Measurements from ENCODE around the gene CGNL1.

CGNL1 gene

DNA sequence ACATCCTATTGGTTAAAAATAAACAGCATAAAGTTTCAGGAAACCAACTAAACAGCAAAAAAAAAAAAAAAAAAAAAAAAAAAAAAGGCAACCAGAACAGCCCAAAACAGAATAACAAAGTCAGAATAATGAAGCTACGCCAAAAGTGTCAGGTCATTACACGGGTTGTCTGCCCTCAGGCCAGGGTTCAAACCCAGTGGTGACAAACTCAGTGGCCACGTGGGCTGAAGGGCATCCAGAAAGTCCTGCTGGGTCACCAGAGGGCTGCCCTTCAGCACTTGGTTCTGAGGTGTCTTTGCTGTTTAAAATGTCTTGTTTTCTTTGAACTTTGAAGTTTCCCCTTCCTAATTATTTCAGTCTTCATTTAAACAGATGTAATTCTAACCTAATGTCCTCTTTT, 61.3 kb downstream of the CGNL1 start:
- Histone ChIP-seq H3K27ac (ENCODE audit: low read length) (no peak overlapping the region), H3K27me3 (replicated peaks; ENCODE audit: insufficient read depth, low read length) (no peaks in the 10 kb centered on the region), H4K20me1 (ENCODE audit: insufficient read depth, low read length) (no peaks in the 10 kb centered on the region), H3K4me1 (ENCODE audit: low read length) (no peaks in the 10 kb centered on the region), H3K9ac (ENCODE audit: low read length) (no peak overlapping the region), H3F3A (ENCODE audit: insufficient read depth, low read length) (no peaks in the 10 kb centered on the region), H3K4me2 (ENCODE audit: low read depth, low read length) (no peak overlapping the region), H3K79me2 (ENCODE audit: low read length) (no peaks in the 10 kb centered on the region), H3K36me3 (replicated peaks; ENCODE audit: insufficient read depth, low read length) (no peaks in the 10 kb centered on the region), H3K9me2 (replicated peaks; ENCODE audit: insufficient read depth, low read length) (no peaks in the 10 kb centered on the region), H3K4me3 (ENCODE audit: low read length) (no peak overlapping the region), H3K9me3 (replicated peaks; ENCODE audit: insufficient read depth, low read length) (no peaks in the 10 kb centered on the region), H2AFZ (ENCODE audit: low read length) (no peak overlapping the region)
- no peak for TF ChIP-seq EZH2phosphoT487 (IDR thresholded peaks at IDR 0.05; ENCODE audit: low read length)
- no peak for DNase-seq

DNA sequence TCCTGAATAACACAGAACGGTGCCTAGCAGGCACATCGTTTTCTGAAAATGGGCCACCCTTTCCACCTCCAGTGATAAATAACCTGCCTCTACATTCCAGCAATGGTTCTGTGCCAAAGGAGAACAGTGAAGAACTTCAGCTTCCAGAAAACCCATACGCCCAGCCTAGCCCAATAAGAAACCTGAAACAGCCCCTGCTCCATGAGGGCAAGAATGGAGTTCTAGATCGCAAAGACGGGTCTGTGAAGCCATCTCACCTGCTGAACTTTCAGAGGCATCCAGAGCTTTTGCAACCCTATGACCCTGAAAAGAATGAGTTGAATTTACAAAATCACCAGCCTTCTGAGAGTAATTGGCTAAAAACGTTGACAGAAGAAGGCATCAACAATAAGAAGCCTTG, 61.9 kb downstream of the CGNL1 start:
- H3K27ac ChIP-seq (ENCODE audit: low read length) = no peak overlapping the region
- no peaks in the 10 kb centered on the region for H3F3A ChIP-seq (ENCODE audit: insufficient read depth, low read length)
- no peak for DNase-seq
- no peaks in the 10 kb centered on the region for H3K9me3 ChIP-seq (replicated peaks; ENCODE audit: insufficient read depth, low read length)
- no peaks in the 10 kb centered on the region for H3K36me3 ChIP-seq (replicated peaks; ENCODE audit: insufficient read depth, low read length)
- no peaks in the 10 kb centered on the region for H3K9me2 ChIP-seq (replicated peaks; ENCODE audit: insufficient read depth, low read length)
- H3K4me1 ChIP-seq (ENCODE audit: low read length) = no peaks in the 10 kb centered on the region
- H3K9ac ChIP-seq (ENCODE audit: low read length) = no peak overlapping the region
- no peaks in the 10 kb centered on the region for H3K27me3 ChIP-seq (replicated peaks; ENCODE audit: insufficient read depth, low read length)
- no peaks in the 10 kb centered on the region for H3K79me2 ChIP-seq (ENCODE audit: low read length)
- H3K4me2 ChIP-seq (ENCODE audit: low read depth, low read length) = no peak overlapping the region
- H4K20me1 ChIP-seq (ENCODE audit: insufficient read depth, low read length) = no peaks in the 10 kb centered on the region
- no peak overlapping the region for H2AFZ ChIP-seq (ENCODE audit: low read length)
- TF ChIP-seq EZH2phosphoT487 (IDR thresholded peaks at IDR 0.05; ENCODE audit: low read length) = no peak
- TF ChIP-seq, protein P1, sequence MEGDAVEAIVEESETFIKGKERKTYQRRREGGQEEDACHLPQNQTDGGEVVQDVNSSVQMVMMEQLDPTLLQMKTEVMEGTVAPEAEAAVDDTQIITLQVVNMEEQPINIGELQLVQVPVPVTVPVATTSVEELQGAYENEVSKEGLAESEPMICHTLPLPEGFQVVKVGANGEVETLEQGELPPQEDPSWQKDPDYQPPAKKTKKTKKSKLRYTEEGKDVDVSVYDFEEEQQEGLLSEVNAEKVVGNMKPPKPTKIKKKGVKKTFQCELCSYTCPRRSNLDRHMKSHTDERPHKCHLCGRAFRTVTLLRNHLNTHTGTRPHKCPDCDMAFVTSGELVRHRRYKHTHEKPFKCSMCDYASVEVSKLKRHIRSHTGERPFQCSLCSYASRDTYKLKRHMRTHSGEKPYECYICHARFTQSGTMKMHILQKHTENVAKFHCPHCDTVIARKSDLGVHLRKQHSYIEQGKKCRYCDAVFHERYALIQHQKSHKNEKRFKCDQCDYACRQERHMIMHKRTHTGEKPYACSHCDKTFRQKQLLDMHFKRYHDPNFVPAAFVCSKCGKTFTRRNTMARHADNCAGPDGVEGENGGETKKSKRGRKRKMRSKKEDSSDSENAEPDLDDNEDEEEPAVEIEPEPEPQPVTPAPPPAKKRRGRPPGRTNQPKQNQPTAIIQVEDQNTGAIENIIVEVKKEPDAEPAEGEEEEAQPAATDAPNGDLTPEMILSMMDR (IDR thresholded peaks at IDR 0.05; ENCODE audit: low read length) = no peak
- TF ChIP-seq EZH2 (optimal IDR thresholded peaks at IDR 0.05; ENCODE audit: low read depth, low read length) = no peak
- H3K4me3 ChIP-seq (ENCODE audit: low read length) = no peak overlapping the region

DNA sequence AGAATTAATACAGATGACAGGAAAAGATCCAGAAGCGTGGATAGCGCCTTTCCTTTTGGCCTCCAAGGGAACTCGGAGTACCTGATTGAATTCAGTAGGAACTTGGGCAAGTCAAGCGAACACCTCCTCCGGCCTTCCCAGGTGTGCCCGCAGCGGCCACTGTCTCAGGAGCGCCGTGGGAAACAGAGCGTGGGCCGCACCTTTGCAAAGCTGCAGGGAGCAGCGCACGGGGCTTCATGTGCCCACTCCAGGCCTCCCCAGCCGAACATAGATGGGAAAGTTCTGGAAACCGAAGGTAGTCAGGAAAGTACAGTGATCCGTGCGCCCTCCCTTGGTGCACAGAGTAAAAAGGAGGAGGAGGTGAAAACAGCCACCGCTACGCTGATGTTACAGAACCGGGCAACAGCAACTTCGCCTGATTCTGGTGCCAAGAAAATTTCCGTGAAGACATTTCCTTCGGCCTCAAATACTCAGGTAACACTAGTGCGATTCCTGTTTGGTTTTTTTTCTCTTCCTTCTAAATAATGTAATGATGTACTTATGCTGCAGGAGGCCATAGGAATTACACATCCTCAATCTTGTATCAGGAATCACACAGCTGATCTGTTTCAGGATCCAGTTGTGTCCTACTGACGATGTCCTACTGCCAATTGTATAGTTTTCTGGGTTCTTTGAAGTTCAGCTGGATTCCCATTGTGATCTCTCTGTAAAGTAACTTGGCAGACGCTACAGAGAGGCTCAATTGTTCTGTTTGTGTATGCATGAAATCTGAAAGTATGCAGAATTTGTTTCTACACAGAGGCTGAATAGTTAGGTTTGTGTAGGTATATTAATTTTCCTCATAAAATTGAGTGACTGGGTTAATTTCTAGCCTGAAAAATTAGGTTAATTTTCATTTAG, 63.1 kb downstream of the CGNL1 start:
- TF ChIP-seq EZH2 (optimal IDR thresholded peaks at IDR 0.05; ENCODE audit: low read depth, low read length) (no peak), EZH2phosphoT487 (IDR thresholded peaks at IDR 0.05; ENCODE audit: low read length) (no peak)
- TF ChIP-seq, protein P1 (IDR thresholded peaks at IDR 0.05; ENCODE audit: low read length) = no peak
- H3K9ac ChIP-seq (ENCODE audit: low read length) = no peak overlapping the region
- no peaks in the 10 kb centered on the region for H4K20me1 ChIP-seq (ENCODE audit: insufficient read depth, low read length)
- no peaks in the 10 kb centered on the region for H3K9me2 ChIP-seq (replicated peaks; ENCODE audit: insufficient read depth, low read length)
- H3K36me3 ChIP-seq (replicated peaks; ENCODE audit: insufficient read depth, low read length) = no peaks in the 10 kb centered on the region
- H3K27ac ChIP-seq (ENCODE audit: low read length) = no peak overlapping the region
- no peak overlapping the region for H2AFZ ChIP-seq (ENCODE audit: low read length)
- no peak overlapping the region for H3K4me2 ChIP-seq (ENCODE audit: low read depth, low read length)
- no peaks in the 10 kb centered on the region for H3K4me1 ChIP-seq (ENCODE audit: low read length)
- H3K79me2 ChIP-seq (ENCODE audit: low read length) = no peaks in the 10 kb centered on the region
- H3F3A ChIP-seq (ENCODE audit: insufficient read depth, low read length) = no peaks in the 10 kb centered on the region
- DNase-seq = no peak
- no peak overlapping the region for H3K4me3 ChIP-seq (ENCODE audit: low read length)
- H3K9me3 ChIP-seq (replicated peaks; ENCODE audit: insufficient read depth, low read length) = no peaks in the 10 kb centered on the region
- no peaks in the 10 kb centered on the region for H3K27me3 ChIP-seq (replicated peaks; ENCODE audit: insufficient read depth, low read length)

DNA sequence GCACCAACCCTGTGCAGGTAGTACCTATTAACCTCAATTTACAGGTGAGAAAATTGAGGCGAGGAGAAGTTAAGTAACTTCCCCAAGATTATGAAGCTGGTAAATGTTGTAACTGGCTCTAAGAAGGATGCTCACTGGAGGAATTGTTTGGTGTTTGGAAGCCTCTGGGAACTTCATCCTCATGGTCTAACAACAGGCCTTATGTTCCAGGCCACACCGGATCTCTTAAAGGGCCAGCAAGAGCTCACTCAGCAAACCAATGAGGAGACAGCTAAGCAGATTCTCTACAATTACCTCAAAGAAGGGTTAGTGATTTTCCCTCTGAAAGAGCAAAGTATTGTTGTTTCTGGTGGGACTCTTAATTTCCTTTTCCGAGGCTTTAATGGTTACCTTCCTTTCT, 63.9 kb downstream of the CGNL1 start:
- Histone ChIP-seq H3K9me2 (replicated peaks; ENCODE audit: insufficient read depth, low read length) (no peaks in the 10 kb centered on the region), H3K36me3 (replicated peaks; ENCODE audit: insufficient read depth, low read length) (no peaks in the 10 kb centered on the region), H3K27ac (ENCODE audit: low read length) (no peak overlapping the region), H3K4me1 (ENCODE audit: low read length) (no peaks in the 10 kb centered on the region), H3K27me3 (replicated peaks; ENCODE audit: insufficient read depth, low read length) (no peaks in the 10 kb centered on the region), H3K79me2 (ENCODE audit: low read length) (no peaks in the 10 kb centered on the region), H3K9ac (ENCODE audit: low read length) (no peak overlapping the region), H3K4me2 (ENCODE audit: low read depth, low read length) (no peak overlapping the region), H2AFZ (ENCODE audit: low read length) (no peak overlapping the region), H3K4me3 (ENCODE audit: low read length) (no peak overlapping the region), H4K20me1 (ENCODE audit: insufficient read depth, low read length) (no peaks in the 10 kb centered on the region), H3K9me3 (replicated peaks; ENCODE audit: insufficient read depth, low read length) (no peaks in the 10 kb centered on the region), H3F3A (ENCODE audit: insufficient read depth, low read length) (no peaks in the 10 kb centered on the region)
- TF ChIP-seq EZH2 (optimal IDR thresholded peaks at IDR 0.05; ENCODE audit: low read depth, low read length) = no peak
- TF ChIP-seq EZH2phosphoT487 (IDR thresholded peaks at IDR 0.05; ENCODE audit: low read length) = no peak
- TF ChIP-seq, protein P1 (IDR thresholded peaks at IDR 0.05; ENCODE audit: low read length) = no peak
- DNase-seq = no peak
